Measurements from ENCODE around the gene ANKRD35.

GRCh38 chr1:145887631-145888030, 2.0 kb upstream of the ANKRD35 start:
- TF ChIP-seq CTCF (conservative IDR thresholded peaks at IDR 0.05; ENCODE audit: low read depth in 2 of 2) (no peak), EZH2 (IDR thresholded peaks at IDR 0.05; ENCODE audit: low read depth, unreplicated experiment) (no peak)
